Breast epithelium (tissue), 4 donors: Measurements from ENCODE around the gene ZNF785. TPM values are rescaled to one million over a fixed set of nuclear protein-coding genes. Genes with fewer than 3 reads are reported as not detected.

ENCODE experiments used
- DNase-seq, 2 donors: peaks; one replicate each; pipeline ENCODE4 v3.0.0-alpha.2; 2019; ENCODE audit warnings: low spot score in 2 of 2
- H3K27ac ChIP-seq, 2 donors: fragments of 200-600 bp; sonication (generic) in 1 of 2; one replicate each; pipeline ENCODE4 v1.5.1; 2016 to 2019; ENCODE audit warnings: mild to moderate bottlenecking in 1 of 2
- H3K27me3 ChIP-seq, 2 donors: fragments of 200-600 bp; sonication (generic) in 1 of 2; one replicate each; pipeline versions ENCODE4 v1.5.1 to v1.6.0; 2017 to 2019; ENCODE audit warnings: control low read depth in 1 of 2, mild to moderate bottlenecking in 1 of 2
- H3K36me3 ChIP-seq: fragments of 200-600 bp; one replicate; pipeline ENCODE4 v1.5.1; 2019
- H3K4me1 ChIP-seq, 2 donors: fragments of 200-600 bp; sonication (generic); one replicate each; pipeline ENCODE4 v1.5.1; 2016 to 2019; ENCODE audit warnings: control low read depth in 1 of 2
- H3K4me3 ChIP-seq, 3 donors: fragments of 200-600 bp; sonication (generic); 1 replicate in 2 of 3; 2 replicates in 1 of 3; pipeline ENCODE4 v1.5.1; 2016 to 2019; ENCODE audit warnings: mild to moderate bottlenecking in 3 of 3, moderate library complexity in 2 of 3
- H3K9me3 ChIP-seq, 2 donors: fragments of 200-600 bp; sonication (generic) in 1 of 2; one replicate each; pipeline ENCODE4 v1.5.1; 2016 to 2019; ENCODE audit warnings: control low read depth in 1 of 2
- CTCF ChIP-seq, 3 donors: fragments of 450-650 bp; IDR thresholded peaks; one replicate each; pipeline ENCODE4 v1.5.1; 2016 to 2017; ENCODE audit warnings: antibody characterized with exemption in 3 of 3, mild to moderate bottlenecking in 3 of 3, moderate library complexity in 3 of 3
- POLR2A ChIP-seq: fragments of 450-650 bp; IDR thresholded peaks from one replicate; pipeline ENCODE4 v1.6.1; 2016; ENCODE audit warnings: antibody characterized with exemption, mild to moderate bottlenecking, moderate library complexity
- POLR2AphosphoS5 ChIP-seq, 3 donors: sonication (generic); formaldehyde crosslinking; IDR thresholded peaks; one replicate each; pipeline ENCODE4 v1.6.1; 2017; ENCODE audit warnings: antibody characterized with exemption in 3 of 3
- intact Hi-C: fragments of 100-400 bp; cut with DNase I; formaldehyde crosslinking; loops from one replicate; pipeline ENCODE4 v1.15.1; 2023; ENCODE audit warnings: low total_unique reads
- total RNA-seq, 3 donors: library from RNA; depleted of rRNA; stranded (reverse); fragments of >200 nt; gene quantifications; one replicate each; pipeline ENCODE4 v1.1.0, GENCODE V29; 2016

ZNF785 gene
- total RNA-seq, 3 donors from 2014 or later = 6.7 to 14.4 (median 12.0) TPM

GRCh38 chr16:30565526-30565925, 20.0 kb downstream of the ZNF785 start:
- Histone ChIP-seq H3K27ac (no peak overlapping the region), H3K4me3 (no peak overlapping the region), H3K4me1 (peaks cover 3 to 5% of the 10 kb centered on the region in 2 donors), H3K9me3 (no peaks in the 10 kb centered on the region), H3K27me3 (no peaks in the 10 kb centered on the region), H3K36me3 (no peaks in the 10 kb centered on the region)
- DNase-seq = no peak
- TF ChIP-seq POLR2AphosphoS5 (IDR thresholded peaks at IDR 0.05) = no peak
- no peak for TF ChIP-seq POLR2A
- no peak for TF ChIP-seq CTCF (IDR thresholded peaks at IDR 0.05)
- intact Hi-C loops = no loop called here

DNA sequence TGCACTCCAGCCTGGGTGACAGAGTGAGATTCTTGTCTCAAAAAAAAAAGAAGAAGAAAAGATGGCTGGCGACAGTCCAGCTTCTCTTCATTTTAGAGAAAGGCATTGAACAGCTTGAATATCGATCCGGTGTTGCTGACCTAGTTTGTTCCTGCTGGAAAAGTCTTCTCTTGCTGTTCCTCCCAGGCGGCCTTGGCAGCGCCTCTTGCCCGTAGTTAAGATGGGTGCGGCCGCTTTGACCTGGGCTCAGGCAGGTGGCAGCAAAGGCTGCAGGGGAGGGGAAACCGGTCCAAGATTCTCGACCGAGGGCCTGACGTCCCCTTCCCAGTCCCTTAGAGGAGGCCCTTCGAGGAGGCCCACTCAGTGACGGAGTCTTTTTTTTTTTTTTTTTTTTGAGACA, 23.5 kb downstream of the ZNF785 start:
- H3K27me3 ChIP-seq = no peaks in the 10 kb centered on the region
- H3K27ac ChIP-seq = peak overlapping the region in 1 of 2 donors; percentile 61
- no peaks in the 10 kb centered on the region for H3K4me1 ChIP-seq
- TF ChIP-seq POLR2A (no peak), POLR2AphosphoS5 (IDR thresholded peaks at IDR 0.05) (no peak), CTCF (IDR thresholded peaks at IDR 0.05) (no peak)
- peak overlapping the region; percentile 43 to 67 (median 61) for H3K4me3 ChIP-seq
- no peaks in the 10 kb centered on the region for H3K9me3 ChIP-seq
- no peak for DNase-seq
- intact Hi-C loops = no loop called here
- no peaks in the 10 kb centered on the region for H3K36me3 ChIP-seq

- Histone ChIP-seq H3K4me3 (peak overlapping the region; percentile 43 to 67 (median 61)), H3K9me3 (no peaks in the 10 kb centered on the region), H3K27me3 (no peaks in the 10 kb centered on the region), H3K36me3 (no peaks in the 10 kb centered on the region), H3K27ac (peak overlapping the region; percentile 61 to 65), H3K4me1 (no peaks in the 10 kb centered on the region)
- DNase-seq = no peak
- intact Hi-C loops = no loop called here
- TF ChIP-seq POLR2A = no peak
- no peak for TF ChIP-seq POLR2AphosphoS5 (IDR thresholded peaks at IDR 0.05)
- no peak for TF ChIP-seq CTCF (IDR thresholded peaks at IDR 0.05)
Observed at GRCh38 chr16:30561089-30561816, 24.2 kb downstream of the ZNF785 start.

DNA sequence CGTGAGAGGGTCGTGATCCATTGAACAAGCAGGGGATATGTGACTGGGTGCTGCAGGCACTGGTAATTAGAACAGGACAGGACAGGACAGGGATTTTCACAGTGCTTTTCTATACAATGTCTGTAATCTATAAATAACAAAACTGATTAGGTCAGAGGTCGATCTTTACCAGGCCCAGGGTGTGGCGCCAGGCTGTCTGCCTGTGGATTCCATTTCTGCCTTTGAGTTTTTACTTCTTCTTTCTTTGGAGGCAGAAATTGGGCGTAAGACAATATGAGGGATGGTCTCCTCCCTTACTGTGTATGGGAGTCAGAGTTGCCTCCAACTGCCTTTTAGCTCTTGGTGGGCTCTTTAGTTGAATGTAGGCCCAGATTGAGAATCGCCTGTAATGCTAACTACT, 25.8 kb downstream of the ZNF785 start:
- no peak overlapping the region for H3K4me3 ChIP-seq
- DNase-seq = no peak
- intact Hi-C loops = no loop called here
- H3K27ac ChIP-seq = no peak overlapping the region
- TF ChIP-seq POLR2AphosphoS5 (IDR thresholded peaks at IDR 0.05) = no peak
- no peak for TF ChIP-seq POLR2A
- no peak for TF ChIP-seq CTCF (IDR thresholded peaks at IDR 0.05)
- H3K9me3 ChIP-seq = no peaks in the 10 kb centered on the region
- peaks cover 7% of the 10 kb centered on the region for H3K36me3 ChIP-seq
- no peaks in the 10 kb centered on the region for H3K4me1 ChIP-seq
- H3K27me3 ChIP-seq = no peaks in the 10 kb centered on the region

DNA sequence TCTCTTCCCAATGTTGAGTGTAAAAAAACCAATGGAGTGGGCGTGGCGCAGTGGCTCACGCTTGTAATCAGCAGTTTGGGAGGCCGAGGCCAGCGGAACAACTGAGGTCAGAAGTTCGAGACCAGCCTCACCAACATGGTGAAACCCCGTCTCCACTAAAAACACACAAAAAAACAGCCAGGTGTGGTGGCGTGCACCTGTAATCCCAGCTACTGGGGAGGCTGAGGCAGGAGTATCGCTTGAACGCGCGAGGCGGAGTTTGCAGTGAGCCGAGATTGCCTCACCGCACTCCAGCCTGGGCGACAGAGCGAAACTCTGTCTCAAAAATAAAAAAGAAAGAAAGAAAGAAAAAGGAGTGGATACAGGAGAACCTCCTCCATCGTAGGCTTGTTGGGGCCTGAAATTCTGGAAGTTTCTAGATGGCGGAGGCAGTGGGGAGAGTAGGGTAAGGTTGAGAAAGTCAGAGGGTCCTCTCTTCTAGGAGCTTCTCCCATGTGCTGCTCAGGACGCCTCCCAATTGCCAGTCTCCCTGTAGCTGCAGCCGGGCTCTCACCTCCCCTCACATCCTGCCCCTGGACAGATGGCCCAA, 26.6 kb downstream of the ZNF785 start:
- TF ChIP-seq CTCF (IDR thresholded peaks at IDR 0.05) (no peak), POLR2AphosphoS5 (IDR thresholded peaks at IDR 0.05) (no peak), POLR2A (no peak)
- Histone ChIP-seq H3K4me3 (peak overlapping the region; percentile 83 to 89 (median 87)), H3K27me3 (no peaks in the 10 kb centered on the region), H3K9me3 (no peaks in the 10 kb centered on the region), H3K36me3 (peaks cover 7% of the 10 kb centered on the region), H3K4me1 (no peaks in the 10 kb centered on the region), H3K27ac (peak overlapping the region; percentile 94 to 97)
- intact Hi-C loops = no loop called here
- DNase-seq = no peak
